CD4-positive, alpha-beta T cell treated with Interleukin-12 subunit alpha and Interleukin-12 subunit beta, for 1 hour (primary cell): ENCODE data around the gene KRT9.
"Not testable (repeated sequence)": the region's sequence is repeated elsewhere in the genome, so short reads cannot be mapped to it uniquely, and the experiment has no call there.

Experiments
- DNase-seq: peaks from one replicate; pipeline ENCODE4 v3.0.0-alpha.2; 2020

Gene KRT9

GRCh38 chr17:41576740-41577139, 4.9 kb upstream of the KRT9 start:
- not testable (repeated sequence) for DNase-seq

DNA sequence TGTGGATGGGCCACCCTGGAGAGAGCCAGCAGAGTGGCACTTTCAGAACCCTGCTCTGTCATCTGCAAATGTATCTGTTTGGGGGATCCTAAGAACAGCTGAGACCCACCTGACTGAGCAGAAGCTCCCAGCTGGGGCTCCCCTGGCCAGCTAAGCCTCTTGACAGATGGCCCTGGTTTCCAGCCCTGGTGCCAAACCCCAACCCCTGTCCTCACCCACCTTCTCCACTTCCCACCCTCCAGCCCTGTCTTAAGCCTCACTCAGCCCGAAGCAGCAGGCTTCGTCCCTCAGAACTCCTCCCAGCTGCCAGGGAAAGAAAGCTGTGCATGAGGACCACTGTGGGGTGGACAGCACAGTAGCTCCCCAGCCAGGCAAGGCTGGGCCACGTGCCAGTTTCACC, 3.5 kb upstream of the KRT9 start:
- DNase-seq, result no peak

- peak; percentile 5 for DNase-seq
These were observed 4.5 kb downstream of the KRT9 start for GRCh38 chr17:41567317-41567716.

DNA sequence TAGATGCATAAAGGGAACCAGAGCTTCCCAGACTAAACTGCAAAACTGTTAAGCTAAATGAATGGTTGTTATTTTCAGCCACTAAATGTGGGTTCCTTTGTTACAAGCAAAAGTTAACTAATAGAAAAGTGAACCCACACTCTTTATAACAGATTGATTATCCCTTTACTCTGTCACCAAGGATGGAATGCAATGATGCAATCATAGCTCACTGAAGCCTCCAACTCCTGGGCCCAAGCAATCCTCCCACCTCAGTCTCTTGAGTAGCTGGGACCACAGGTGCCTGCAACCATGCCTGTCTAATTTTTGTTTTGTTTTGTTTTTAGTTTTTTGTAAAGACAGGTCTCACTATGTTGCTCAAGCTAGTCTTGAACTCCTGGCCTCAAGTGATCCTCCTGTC, 6.5 kb downstream of the KRT9 start:
- DNase-seq, result no peak

DNA sequence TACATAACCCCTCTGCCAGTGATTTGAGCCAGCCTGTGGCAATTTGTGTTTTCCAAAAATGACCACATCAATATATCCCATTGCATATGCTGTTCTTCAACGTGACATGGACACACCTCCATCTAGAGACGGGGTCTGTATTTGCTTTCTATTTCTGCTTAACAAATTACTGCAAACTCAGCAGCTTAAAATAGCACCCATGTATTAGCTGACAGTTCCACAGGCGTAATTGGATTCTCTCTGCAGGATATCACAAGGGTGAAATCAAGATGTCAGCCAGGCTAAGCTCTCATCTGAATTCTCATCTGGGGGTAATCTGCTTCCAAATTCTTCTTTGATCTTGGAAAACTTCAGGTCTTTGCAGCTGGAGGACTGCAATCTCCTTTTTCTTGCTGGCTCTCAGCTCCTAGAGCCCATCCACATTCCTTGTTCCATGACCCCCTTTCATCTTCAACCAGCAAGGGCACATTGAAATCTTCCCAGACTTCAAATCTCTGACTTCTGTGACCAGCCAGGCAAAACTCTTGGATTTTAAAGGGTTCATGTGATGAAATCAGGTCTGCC, 8.2 kb downstream of the KRT9 start:
- no peak for DNase-seq

- DNase-seq, result no peak
These were observed 10.3 kb downstream of the KRT9 start for GRCh38 chr17:41561554-41561953.

- DNase-seq, result no peak
These were observed 12.3 kb downstream of the KRT9 start for GRCh38 chr17:41559548-41559947.

- no peak for DNase-seq
These were observed 14.9 kb downstream of the KRT9 start for GRCh38 chr17:41556931-41557330.

DNA sequence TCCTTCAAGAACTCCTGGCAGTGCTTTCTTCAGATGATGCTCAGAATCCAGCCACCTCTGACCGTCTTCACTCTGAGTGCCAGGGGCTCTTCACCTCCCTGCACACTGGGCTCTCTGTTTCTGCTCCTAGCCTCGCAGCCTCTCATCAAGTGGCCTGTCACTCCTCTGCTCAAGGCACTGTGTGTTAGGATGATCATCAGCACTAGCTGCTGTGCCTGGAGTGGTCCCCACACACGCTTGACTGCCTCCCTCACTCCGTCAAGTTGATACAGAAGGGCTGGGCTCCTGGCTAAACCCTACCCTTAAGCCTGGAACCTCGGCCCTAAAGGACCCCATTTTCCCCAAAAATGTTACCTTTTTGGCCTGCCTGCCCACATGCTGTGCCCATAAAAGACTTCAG, 15.6 kb downstream of the KRT9 start:
- DNase-seq, result no peak

- no peak for DNase-seq
These were observed 16.6 kb downstream of the KRT9 start for GRCh38 chr17:41555105-41555887.

DNA sequence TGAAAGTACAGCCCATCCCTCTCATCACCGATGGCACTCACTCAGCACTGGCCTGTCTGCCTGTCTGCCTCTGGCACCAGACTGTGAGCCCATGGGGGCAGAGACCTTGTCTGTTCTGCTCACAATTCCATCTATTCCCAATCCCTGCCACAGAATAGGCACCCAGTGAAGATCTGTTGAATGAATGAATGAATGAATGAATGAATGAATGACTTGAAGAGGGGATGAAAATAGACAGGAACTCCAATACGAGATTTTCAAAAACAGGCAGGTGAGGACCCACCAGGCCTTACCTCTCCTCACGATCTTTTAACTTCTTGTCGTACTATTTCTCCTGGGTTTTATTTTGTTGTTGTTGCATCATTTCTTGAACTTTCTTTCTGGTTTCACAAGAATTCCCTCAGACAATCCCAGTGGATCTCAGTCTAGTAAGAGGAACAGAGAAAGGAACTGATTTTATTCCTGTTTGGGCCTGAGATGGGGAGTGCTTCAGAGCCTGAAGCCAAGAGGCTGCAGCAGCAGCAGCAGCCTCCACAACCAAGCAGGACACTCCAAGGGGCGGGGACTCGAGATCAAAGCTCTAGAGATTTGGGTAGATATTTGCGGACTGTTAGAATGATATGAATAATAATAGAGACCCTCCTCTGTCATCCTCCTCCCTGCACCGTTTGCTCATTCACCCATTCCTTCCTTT, 17.7 kb downstream of the KRT9 start:
- DNase-seq, result no peak

GRCh38 chr17:41553176-41553575, 18.7 kb downstream of the KRT9 start:
- DNase-seq, result no peak

DNA sequence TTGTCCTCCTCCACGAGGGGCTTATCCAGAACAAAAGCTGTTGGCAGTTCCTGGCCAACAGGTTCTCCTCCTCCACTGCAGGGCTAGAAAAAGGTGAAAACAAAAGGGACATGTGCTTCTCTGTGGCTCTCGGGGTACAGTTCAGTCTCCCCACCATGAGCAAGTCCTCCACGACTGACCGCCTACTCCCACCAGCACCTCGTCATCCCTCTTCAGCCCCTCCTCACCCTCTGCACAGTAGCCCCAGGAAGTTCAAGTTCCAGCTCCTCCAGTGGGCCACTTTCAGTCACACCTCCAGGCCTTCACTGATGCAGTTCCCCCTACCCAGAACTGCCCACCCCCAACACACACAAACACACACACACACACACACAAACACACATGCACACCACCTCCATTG, 19.4 kb downstream of the KRT9 start:
- DNase-seq, result no peak

DNA sequence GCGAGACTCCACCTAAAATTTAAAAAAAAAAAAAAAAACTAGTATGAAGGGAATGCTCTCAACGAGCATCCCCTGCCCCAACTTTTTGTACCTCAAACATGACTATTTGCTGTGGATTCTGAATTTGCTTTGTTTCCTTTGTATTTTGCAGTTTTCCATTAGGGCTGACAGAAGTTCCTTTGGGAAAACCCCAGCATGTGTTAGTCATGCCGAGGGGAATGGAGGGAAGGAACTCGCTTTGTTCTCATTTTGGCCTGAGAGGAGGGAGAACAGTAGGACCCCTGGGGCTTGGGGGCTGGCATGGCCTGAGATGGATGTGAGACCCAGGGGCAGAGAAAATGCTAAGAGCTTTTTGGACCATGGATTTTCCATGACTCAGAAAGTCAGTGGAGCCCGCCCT, 20.5 kb downstream of the KRT9 start:
- no peak for DNase-seq

- DNase-seq, result no peak
These were observed 22.2 kb downstream of the KRT9 start for GRCh38 chr17:41549596-41550039.

DNA sequence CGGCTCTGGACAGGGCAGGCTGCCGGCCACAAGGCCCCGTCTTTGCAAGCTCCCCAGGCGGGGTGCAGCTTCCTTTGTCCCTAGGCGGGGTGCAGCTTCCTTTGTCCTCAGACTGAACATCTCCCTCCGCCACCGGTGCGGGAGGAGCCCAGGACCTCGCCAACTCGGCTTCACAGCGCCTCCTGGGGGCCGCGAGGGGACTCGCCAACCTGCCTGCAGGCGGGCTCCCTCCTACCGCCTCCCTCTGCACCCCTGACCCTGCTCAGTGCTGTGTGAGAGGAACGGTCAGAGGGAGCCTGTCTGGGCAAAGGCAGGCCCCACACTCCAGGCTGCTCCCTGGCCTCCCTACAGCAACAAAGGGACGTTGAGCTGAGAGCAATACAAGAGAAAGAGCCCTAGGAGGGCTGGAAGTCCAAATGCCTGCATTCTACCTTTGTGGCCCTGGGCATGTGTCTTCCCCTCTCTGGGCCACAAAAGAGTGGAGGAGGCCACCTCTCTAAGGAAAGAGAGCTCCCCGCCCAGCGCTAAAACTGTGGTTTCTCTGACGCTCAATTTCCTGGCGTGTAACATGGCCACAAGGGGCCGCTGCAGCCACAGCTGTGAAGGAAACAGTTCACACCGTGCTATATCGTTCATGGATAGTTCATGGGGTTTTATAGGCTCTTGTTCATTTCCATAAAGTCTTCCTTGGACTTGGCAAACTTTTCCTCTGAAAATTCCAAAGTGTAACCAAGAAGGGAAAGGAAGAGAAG, 22.8 kb downstream of the KRT9 start:
- peak; percentile 85 for DNase-seq

GRCh38 chr17:41547921-41548843, 23.7 kb downstream of the KRT9 start:
- DNase-seq, result no peak

DNA sequence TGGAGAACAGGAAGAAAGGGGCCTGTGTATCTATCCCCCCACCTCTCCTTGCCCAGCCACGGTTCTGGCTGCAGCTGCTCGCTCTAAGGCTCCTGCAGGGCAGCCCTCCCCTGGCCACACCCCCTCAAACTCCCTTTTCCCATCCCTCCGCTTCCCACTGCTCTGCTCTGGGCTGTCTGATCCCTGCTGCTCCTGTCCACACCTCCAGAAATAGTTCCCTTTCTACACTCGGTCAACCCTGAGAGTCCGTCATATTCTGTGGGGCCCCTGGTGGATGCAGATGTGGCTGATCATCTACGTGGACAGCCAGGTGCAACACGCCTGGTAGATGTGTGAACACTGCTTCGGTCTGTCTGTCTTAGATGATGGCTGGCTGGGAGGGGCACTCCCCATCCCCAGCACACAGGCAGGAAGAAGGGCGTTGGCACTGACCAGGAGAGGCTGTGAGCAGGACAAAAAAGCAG, 24.4 kb downstream of the KRT9 start:
- DNase-seq, result no peak

DNA sequence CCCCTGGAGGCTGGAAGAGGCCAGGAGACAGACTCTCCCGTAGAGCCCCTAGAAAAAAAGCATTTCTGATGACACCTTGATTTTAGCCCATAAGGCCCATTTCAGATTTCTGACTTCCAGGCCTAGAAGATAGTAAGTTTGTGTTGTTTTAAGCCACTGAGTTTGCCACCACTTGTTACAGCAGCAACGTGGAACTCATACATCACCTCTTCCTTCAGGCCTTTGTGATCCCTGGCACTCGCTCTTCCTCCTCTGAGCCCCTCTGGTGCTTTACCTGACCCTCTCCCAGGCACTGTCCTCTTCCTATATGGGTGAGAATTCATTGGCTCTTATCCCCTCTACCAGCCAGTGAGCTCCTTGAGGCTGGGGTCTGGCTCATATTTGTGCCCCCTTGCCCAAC, 25.0 kb downstream of the KRT9 start:
- no peak for DNase-seq

GRCh38 chr17:41545829-41546410, 25.9 kb downstream of the KRT9 start:
- DNase-seq, result no peak

DNA sequence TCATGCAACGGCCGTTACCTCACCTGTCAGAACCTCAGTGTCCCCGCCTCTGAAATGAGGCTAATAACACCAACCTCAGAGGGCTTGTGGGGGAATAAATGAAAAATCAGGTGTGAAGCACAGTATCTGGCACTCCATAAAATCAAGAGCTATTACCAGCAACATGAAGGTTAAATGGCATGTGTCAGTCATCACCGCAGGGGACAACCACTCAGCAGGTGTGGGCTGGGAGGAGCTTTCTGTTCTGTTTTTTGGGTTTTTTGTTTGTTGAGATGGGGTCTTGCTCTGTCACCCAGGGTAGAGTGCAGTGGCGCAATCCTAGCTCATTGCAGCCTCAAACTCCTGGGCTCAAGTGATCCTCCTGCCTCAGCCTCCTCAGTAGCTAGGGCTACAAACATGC, 26.9 kb downstream of the KRT9 start:
- DNase-seq, result no peak

DNA sequence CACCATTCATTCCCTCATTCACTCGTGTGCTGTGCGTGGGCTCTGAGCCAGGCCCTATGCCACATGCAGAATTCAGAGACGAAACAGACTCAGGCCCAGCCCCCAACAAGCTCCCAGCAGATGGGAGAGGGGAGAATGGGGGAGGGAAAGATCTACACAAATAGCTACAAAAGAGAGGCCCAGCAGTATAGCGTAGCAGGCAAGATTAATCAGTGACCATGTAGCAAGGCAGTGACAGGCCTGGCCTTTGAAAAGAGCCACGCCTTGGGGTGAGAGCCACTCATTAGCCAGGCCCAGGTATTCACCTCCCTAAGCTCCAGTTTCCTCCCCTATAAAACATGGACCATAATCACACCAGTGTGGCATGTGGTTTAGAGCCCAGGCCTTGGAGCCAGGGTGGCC, 27.4 kb downstream of the KRT9 start:
- DNase-seq, result no peak
